HepG2 (cell line): Measurements from ENCODE around the gene PLCB1. TPM values are rescaled to one million over a fixed set of nuclear protein-coding genes. Genes with fewer than 3 reads are reported as not detected.

Experiments used
- CBX1 ChIP-seq: IDR thresholded peaks from one replicate; pipeline ENCODE4 v1.6.1; 2016; ENCODE audit warnings: antibody characterized with exemption, low read depth
- CHCHD3 ChIP-seq: sonication (generic); formaldehyde crosslinking; IDR thresholded peaks from 2 replicates; pipeline ENCODE4 v1.8.0; 2022; ENCODE audit warnings: mild to moderate bottlenecking, missing genetic modification reagents, moderate library complexity
- CREBL2 ChIP-seq: sonication (generic); formaldehyde crosslinking; IDR thresholded peaks from 2 replicates; pipeline ENCODE4 v1.8.1; 2023; ENCODE audit warnings: missing genetic modification reagents, mild to moderate bottlenecking, borderline replicate concordance
- ESRRA ChIP-seq: sonication (generic); formaldehyde crosslinking; IDR thresholded peaks from 2 replicates; pipeline ENCODE4 v1.5.1; 2020; ENCODE audit warnings: mild to moderate bottlenecking, low read depth, missing genetic modification reagents
- FOXA3 ChIP-seq: IDR thresholded peaks from 2 replicates; pipeline ENCODE4 v1.6.1; 2016; ENCODE audit warnings: missing genetic modification reagents, missing compliant biosample characterization
- HDAC2 ChIP-seq: sonication (generic); formaldehyde crosslinking; IDR thresholded peaks from 2 replicates; pipeline ENCODE4 v1.4.0; 2020; ENCODE audit warnings: missing genetic modification reagents
- MTA1 ChIP-seq: sonication (generic); formaldehyde crosslinking; IDR thresholded peaks from 2 replicates; pipeline ENCODE4 v1.4.0; 2020; ENCODE audit warnings: missing genetic modification reagents, mild to moderate bottlenecking, borderline replicate concordance
- NBN ChIP-seq: fragments of 450-650 bp; conservative IDR thresholded peaks from 2 replicates; pipeline ENCODE4 v1.6.1; 2017
- NCOA2 ChIP-seq: sonication (generic); formaldehyde crosslinking; IDR thresholded peaks from 2 replicates; pipeline ENCODE4 v1.8.0; 2022; ENCODE audit warnings: inconsistent platforms
- RERE ChIP-seq: IDR thresholded peaks from 2 replicates; pipeline ENCODE4 v1.6.1; 2016; ENCODE audit warnings: low read depth, missing genetic modification reagents, missing compliant biosample characterization
- TOPORS ChIP-seq: sonication (generic); formaldehyde crosslinking; IDR thresholded peaks from 2 replicates; pipeline ENCODE4 v1.8.0; 2023; ENCODE audit warnings: mild to moderate bottlenecking, missing genetic modification reagents
- ZFP91 ChIP-seq: sonication (generic); formaldehyde crosslinking; IDR thresholded peaks from 2 replicates; pipeline ENCODE4 v1.9.0; 2022; ENCODE audit warnings: missing genetic modification reagents, mild to moderate bottlenecking, borderline replicate concordance
- ZGPAT ChIP-seq: IDR thresholded peaks from 2 replicates; pipeline ENCODE4 v1.6.1; 2016; ENCODE audit warnings: mild to moderate bottlenecking
- ZNF367 ChIP-seq: sonication (generic); formaldehyde crosslinking; IDR thresholded peaks from 2 replicates; pipeline ENCODE4 v1.4.0; 2020; ENCODE audit warnings: missing genetic modification reagents, borderline replicate concordance
- ZNF546 ChIP-seq: sonication (generic); formaldehyde crosslinking; conservative IDR thresholded peaks from 2 replicates; pipeline ENCODE4 v1.8.1; 2023; ENCODE audit warnings: mild to moderate bottlenecking, missing genetic modification reagents
- ZNF562 ChIP-seq: sonication (generic); formaldehyde crosslinking; IDR thresholded peaks from 2 replicates; pipeline ENCODE4 v1.8.0; 2022; ENCODE audit warnings: missing genetic modification reagents, borderline replicate concordance
- ZNF576 ChIP-seq: sonication (generic); formaldehyde crosslinking; IDR thresholded peaks from 2 replicates; pipeline ENCODE4 v1.4.0; 2020; ENCODE audit warnings: mild to moderate bottlenecking, missing genetic modification reagents
- ZNF605 ChIP-seq: sonication (generic); formaldehyde crosslinking; IDR thresholded peaks from 2 replicates; pipeline ENCODE4 v1.8.0; 2022; ENCODE audit warnings: mild to moderate bottlenecking, missing genetic modification reagents
- ZNF784 ChIP-seq: sonication (generic); formaldehyde crosslinking; IDR thresholded peaks from 2 replicates; pipeline ENCODE4 v1.5.1; 2020; ENCODE audit warnings: missing genetic modification reagents, mild to moderate bottlenecking, borderline replicate concordance
- polyA plus RNA-seq, 8 experiments: library from polyadenylated mRNA; depleted of rRNA in 3 of 8; stranded (reverse) in 7 of 8; unstranded in 1 of 8; fragments of >200 nt; fragmentation: Illumina TruSeq in 4 of 8; extraction: Trizol in 4 of 8; gene quantifications; 2 replicates each; pipeline versions ENCODE4 v1.2.1 to v1.2.3, GENCODE V29; 2011 to 2016; ENCODE audit warnings: low read depth in 4 of 8, missing spikeins in 1 of 8, mixed read lengths in 1 of 8; ENCODE audit not compliant: insufficient read depth in 1 of 8
- total RNA-seq, 5 experiments: library from RNA; depleted of rRNA; stranded (reverse); fragments of >200 nt; fragmentation: Illumina TruSeq; extraction: Trizol; gene quantifications; 2 replicates each; pipeline ENCODE4 v1.2.3, GENCODE V29; 2016; ENCODE audit warnings: low read depth in 1 of 5

PLCB1 gene
- total and polyA plus RNA-seq, 2 of the 13 experiments (the other 11 are each of a cell fraction or from before 2014, with no cell fraction given), result 42.4 to 55.9 TPM

- peak; percentile 60; the same call in 1 of the 2 replicates for TF ChIP-seq MTA1 (CRISPR knock-in tag)
- peak; percentile 40; the same call in 1 of the 2 replicates for TF ChIP-seq ZFP91
- no peak for TF ChIP-seq ZNF576
- 0 out of 2 replicates have a peak, but pooled peaks have one; percentile 18 for TF ChIP-seq ZNF546 (CRISPR knock-in tag)
- TF ChIP-seq FOXA3 (CRISPR knock-in tag), result peak; percentile 95
- TF ChIP-seq NBN, result no peak
- TF ChIP-seq ZNF605 (CRISPR knock-in tag), result peak; percentile 47; the same call in 1 of the 2 replicates
- TF ChIP-seq NCOA2, result peak; percentile 89
- no peak for TF ChIP-seq CREBL2
- TF ChIP-seq CHCHD3 (CRISPR knock-in tag), result no peak
- TF ChIP-seq TOPORS (CRISPR knock-in tag), result no peak
- TF ChIP-seq ZGPAT, result peak; percentile 88
- TF ChIP-seq ZNF784 (CRISPR knock-in tag), result peak; percentile 49; the same call in 1 of the 2 replicates
- no peak for TF ChIP-seq CBX1
- no peak for TF ChIP-seq ZNF367 (CRISPR knock-in tag)
- no peak for TF ChIP-seq ZNF562 (CRISPR knock-in tag)
- TF ChIP-seq RERE (CRISPR knock-in tag), result no peak
- TF ChIP-seq ESRRA, result peak; percentile 96
- peak; percentile 89 for TF ChIP-seq HDAC2 (CRISPR knock-in tag)
These were observed 677.3 kb downstream of the PLCB1 start (continued) for GRCh38 chr20:8809107-8809953.
